Measurements from ENCODE around the gene BLMH.
"Not testable (repeated sequence)": the region's sequence is repeated elsewhere in the genome, so short reads cannot be mapped to it uniquely, and the experiment has no call there.

Gene BLMH

DNA sequence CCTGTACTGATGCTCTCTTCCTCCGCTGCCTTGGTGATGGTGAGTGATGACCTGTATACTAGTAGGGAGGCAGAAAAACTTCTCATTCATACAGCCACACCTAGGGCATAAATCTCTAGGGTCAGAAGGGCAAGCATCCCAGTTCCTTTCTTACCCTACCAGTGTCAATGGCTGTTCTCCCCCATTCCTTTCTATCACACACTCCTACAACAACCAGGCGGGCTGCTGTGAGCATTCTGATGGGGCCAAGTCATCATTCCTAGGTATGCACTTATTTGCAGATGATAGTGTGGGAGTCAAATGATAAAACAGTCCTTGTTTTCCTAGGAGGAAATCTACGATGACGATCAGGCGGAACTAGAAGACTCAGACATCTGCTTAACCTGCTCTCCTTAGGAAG is 42.3 kb downstream of the BLMH start:
- no peak for DNase-seq (ENCODE audit: low spot score)

DNA sequence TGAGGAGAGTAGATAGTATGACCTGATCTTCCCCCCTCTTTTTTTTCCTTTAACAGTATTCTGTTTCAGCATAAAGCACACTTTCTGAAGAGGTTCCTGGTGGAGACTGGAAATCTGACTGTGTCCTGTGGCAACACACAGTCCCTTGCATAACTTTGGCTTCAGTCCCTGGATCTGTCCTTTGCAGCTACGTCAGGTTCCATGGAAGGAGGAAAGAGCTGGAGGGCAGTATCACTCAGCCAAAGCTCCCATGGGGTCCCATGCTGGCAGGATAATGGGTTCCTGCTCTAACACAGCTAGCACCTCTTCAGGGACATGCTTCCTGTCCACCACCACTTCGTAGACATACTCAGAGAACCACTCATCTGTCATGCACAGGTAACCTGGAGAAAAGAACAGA is 43.0 kb downstream of the BLMH start:
- no peak for DNase-seq (ENCODE audit: low spot score)

DNA sequence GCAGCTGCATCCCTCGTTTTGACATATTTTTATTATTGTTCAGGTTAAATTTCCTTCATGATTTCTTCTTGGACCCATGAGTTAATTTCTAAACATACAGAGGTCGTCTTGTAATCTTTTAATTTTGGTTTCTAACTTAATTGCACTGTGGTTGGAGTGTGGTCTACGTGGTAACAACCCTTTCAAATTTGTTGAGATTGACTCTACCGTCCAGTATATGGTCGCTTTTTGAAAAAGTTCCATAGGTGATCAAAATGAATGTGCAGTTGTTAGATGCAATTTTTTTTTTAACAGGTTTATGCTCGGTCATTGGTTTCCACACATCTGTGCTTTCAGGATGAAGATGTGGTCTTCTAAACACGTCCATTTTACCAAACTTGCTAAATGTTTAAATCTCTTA is 45.3 kb downstream of the BLMH start:
- no peak for DNase-seq (ENCODE audit: low spot score)

DNA sequence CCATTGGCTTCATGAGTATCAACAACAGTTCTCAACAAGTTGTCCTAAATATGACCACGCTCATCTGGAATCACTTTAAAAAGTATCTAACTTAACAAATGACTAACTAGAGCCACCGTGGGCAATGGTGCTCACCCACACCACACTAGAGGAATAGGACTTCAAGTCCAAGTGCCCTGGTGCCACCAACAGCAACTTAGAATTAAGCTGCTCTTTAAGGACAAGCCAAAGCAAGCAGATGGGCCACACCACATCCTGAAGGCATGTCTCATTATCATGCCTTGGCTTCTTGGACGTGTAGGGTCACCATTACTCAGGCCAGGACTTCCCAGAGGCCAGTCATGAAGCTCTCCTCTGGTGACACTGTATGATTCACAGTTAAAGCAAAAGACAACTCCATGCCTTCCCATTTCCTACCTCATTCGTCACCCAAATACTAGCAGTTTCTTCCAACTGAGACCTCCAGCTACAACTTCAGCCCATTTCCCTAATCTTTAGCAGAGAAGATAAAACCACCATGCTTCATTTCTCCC is 46.8 kb downstream of the BLMH start:
- DNase-seq (ENCODE audit: low spot score) = no peak

DNA sequence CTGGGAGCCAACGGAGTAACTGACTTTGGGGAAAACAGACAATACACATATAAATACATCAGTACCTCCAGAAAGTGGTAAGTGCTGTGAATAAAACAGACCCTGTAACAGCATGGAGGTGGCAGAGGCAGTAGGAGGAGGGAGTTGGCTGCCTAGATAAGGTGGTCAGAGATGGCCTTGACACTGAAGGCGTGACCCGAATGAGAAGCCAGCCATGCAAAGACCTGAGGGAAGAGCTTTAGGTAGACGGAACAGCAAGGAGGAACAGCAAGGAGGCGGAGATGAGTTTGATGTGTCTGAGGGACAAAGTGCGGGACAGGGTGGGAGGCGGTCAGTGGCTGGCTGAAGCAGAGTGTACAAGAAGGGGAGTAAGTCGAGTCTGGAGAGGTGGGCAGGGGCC is 48.2 kb downstream of the BLMH start:
- DNase-seq (ENCODE audit: low spot score) = no peak

DNA sequence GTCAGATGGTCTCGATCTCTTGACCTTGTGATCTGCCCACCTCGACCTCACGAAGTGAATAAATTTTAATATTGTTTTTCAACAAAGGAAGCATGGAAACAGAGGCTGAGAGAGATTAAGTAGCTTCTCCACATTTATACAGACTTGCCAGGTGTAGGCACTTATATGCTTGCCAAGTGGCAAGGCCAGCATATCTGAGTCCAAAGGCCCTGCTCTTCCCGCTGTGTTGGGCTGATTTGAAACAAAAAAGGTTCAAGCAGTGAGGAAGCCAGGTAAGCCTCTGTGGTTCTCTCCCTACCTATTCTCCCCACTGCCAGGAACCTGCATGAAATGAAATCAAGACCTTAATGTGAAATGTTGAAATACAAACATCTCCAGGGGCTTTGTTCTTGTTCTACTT is 48.7 kb downstream of the BLMH start:
- DNase-seq (ENCODE audit: low spot score) = no peak

DNA sequence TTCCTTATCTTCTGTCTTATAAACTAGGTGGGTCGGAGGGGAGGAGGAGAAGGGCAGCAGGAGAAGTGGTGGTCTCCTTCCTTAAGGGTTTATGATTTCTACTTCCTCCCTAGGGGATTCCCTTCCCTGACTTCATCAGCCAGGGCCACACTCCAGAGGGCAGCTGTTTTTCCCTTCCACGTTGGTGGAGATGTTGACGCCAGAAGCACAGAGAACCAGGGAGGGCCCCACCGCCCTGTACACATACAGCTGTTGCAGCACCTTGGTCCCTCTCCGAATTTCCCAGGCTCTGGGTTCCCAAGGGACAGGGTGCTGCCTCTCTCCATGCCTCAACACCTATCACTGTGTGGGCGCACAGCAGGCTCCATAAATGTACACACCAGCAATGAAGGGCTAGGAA is 50.7 kb downstream of the BLMH start:
- no peak for DNase-seq (ENCODE audit: low spot score)

DNA sequence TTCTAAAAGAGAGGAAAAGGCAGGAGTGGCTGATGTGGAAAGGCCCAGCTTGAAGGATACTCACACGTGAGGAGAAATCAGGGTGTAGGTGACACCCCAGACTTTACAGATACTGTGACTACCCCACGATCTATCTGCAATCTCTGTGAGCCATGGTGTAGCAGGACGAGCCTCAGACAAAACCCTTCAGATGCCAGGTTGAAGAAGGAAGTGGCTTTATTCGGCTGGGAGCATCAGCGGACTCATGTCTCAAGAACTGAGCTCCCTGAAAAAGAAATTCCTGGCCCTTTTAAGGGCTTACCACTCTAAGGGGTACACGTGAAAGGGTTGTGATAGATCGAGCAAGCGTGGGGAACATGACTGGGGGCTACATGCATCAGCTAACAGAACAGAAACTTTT is 51.6 kb downstream of the BLMH start:
- DNase-seq (ENCODE audit: low spot score) = no peak

DNA sequence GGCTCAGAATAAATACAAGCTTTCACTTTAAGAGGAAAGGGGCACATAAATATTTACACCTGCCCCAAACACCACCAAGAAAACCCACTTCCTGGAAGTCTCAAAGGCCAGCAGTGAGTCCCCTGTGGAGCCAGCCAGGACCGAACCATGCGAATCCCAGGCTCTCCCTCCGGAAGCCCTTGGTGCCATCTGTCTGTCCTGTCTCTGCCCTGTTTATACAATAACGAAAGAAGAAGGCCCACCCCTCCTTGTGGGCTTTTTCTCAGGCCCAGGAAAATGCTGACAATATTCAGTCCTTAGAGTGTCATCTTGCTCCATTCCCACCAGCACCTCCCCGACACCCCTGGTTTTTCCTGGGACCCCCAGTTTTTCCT is 52.7 kb downstream of the BLMH start:
- DNase-seq (ENCODE audit: low spot score) = no peak

DNA sequence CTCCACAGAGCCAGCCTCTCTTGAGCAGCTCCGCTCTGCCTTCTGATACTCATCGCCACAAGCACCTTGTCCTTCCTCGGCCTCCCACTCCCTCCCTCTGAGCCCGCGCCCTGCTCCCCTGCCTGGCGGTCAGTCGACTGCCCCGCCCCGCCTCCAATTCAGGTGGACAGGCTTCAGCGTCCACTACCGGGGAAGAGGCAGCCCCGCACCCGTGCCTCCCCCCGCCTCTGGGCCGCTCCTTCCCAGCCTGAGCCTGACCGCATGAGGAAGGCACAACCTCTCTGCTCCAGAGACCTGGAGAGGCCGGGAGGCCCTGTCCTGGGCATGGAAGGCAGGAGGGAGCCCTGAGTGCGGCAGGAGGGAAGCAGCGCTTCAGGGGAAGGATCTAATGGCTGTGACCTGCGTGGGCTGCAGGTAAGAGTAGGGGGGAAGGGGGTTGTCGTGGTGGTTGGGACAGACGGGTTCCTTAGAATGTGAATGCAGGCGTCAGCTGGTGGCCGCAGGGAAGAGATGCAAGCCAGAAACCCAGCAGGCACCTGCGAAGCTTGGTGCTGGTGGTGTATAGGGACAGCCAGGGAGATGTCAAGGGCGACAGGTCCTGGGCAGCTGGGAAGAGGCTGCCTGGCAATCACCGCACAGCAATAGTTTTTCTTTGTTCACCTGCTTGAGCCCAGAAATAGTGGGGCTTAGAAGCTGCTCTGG is 53.2 kb downstream of the BLMH start:
- DNase-seq (ENCODE audit: low spot score) = no peak

DNA sequence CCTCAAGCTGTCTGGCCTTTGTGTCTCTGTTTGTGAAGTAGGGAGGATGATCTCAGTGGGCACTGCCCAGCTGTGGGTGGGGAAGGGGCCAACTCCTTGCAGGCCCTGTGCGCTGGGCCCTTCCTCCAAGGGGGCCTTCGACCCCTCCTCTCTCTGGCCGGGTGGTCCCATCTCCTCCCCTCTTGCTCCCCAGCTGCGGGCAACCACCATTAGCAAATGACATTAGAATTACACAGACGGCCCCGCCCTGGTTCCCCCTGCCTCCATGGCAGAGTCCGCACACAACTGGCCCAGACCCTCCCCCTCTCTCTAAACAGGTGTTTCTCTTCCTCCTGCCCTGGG is 53.8 kb downstream of the BLMH start:
- no peak for DNase-seq (ENCODE audit: low spot score)

DNA sequence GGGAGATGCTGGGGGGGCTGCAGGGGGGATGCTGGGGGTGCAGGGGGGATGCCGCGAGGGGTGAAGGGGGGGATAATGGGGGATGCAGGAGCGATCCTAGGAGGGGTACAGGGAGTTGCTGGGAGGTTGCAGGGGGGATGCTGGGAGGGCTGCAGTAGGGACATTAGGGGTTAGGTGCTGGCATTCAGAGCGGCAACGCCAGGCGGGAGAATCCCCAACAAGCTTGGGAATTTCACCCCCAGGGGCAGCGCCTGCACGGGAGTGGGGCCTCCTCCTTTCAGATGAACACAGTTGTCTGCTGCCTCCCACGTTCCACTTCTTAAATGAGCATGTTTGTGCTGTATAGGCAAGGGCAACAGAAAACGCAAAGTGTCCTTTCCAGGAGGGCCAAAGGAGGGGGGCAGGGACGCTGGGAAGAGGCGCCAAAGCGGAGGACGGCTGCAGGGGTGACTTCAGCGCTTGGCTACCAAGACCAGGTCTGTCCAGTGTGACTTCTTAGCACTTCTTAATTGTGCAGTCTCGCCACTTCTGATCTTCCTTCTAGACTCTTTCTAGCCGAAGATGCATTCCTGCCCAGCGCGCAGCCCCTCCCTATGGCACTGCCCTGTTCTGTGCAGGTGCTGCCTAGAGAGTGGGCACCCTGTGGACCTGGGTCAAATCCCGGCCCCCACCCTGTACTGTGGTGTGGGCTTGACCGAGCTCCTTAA is 54.3 kb downstream of the BLMH start:
- DNase-seq (ENCODE audit: low spot score) = no peak

DNA sequence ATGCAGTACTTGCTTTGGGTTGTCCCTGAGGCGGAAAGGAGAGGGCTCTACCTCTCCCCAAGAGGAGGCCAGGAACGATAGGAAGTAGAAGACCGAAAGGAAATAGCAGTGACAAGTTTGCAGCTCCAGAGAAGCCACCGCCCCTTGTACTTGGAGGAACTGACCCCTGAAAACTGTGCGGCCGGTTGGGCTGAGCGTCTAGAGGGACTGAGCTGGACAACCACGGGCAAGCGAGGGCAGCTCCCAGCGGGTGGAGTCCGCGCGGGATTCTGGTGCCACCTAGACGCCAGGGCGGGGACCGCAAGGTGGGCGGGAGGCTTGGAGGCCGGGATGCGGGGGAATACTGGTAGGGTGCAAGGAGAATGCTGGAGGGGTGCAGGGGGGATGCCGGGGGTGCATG is 55.0 kb downstream of the BLMH start:
- no peak for DNase-seq (ENCODE audit: low spot score)

DNA sequence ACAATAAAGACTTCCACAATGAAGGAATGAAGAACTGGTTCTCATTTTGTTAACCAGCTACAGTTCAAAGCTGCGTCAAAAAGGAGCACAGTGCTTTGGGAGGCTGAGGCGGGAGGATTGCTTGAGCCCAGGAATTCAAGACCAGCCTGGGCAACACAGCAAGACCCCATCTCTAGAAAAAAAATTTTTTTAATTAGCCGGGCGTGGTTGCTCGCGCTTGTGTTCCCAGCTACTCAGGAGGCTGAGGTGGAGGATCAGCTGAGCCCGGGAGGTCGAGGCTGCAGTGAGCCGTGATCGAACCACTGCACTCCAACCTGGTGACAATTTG is 55.5 kb downstream of the BLMH start:
- DNase-seq (ENCODE audit: low spot score) = no peak

DNA sequence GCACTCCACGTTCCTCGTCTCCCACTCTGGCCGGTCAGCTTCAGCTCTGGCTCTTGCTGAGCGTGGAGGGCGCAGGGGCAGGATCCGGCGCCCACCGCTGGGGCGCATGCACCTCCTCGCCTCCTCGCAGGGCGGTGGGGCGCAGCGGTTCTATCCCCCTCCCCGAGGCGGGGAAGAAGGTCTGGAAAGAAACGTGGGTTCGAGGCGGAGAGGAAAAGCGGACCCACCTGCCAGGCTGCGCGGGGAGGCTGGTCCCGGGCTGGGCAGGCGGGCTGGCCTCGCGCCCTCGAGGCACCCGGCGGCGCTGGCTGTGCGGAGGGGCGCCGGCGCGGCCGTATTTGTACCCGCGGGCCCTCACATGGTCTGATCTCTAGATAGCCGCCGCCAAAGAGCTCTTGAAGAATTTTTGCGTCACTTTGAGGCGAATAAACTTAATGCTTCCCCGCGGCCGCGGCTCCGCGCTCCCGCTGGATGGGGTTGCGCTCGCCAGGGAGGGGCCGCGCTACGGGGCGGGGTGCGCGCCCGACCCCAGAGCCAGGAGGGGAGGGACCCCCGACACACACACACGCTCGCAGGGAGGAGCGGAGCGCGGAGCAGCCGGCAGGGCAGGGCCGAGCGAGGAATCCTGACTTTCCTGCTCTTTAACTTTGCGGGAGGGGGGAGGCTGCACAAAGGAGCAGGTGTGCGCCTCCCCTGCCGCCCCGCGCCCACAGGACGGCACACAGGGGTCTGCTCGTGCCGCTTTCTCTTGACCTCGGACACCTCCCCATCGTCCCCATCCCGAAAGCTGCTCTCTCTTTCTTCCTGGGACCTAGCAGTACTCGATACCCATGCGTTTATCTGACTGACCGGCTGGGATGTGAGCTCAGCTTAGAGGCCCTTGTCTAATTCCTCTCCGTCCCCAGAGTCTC is 56.1 kb downstream of the BLMH start, which contains the start of gene SLC6A4:
Gene SLC6A4 (minus strand): TSS at position 312 of the 911 bp plus-strand sequence. CDS start 13,739 bp downstream, outside the sequence.
- no peak for DNase-seq (ENCODE audit: low spot score)

DNA sequence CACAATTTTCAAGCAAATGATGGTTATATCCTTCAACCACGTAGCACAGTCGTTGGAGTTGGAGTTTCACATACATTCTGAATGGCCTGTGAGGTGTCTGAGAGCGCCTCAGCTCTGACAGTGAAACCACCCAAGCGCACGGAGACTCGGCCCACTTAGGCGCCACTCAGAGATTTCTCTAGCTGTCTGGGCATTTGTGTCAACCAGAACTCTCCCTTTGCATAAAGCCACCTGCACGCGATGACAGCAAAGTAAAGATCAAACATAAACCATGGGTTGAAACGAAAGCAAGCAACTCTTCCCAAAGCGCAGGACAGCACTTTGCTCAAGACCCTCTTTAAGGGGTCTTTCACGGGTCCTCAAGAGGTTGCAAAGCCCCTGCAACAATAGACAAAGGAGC is 56.8 kb downstream of the BLMH start:
- DNase-seq (ENCODE audit: low spot score) = no peak

DNA sequence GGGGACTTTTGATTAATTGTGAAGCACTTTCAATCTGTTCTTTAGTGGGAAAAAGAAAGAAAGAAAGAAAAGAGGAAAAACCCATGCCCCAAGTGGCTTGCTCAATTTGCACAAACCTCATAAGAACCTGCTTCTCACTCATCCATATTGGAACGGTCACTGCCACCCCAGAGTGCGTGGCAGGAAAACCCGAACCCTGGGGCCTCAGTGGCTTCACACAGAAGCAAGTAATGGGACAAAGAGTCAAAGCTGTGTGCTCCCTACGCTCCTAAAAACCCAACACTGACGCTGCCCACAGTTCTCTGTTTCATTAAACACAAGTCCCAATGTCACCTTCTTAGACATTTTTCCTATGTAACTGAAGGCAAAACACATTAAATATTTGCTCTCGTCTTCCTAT is 57.4 kb downstream of the BLMH start:
- no peak for DNase-seq (ENCODE audit: low spot score)

DNA sequence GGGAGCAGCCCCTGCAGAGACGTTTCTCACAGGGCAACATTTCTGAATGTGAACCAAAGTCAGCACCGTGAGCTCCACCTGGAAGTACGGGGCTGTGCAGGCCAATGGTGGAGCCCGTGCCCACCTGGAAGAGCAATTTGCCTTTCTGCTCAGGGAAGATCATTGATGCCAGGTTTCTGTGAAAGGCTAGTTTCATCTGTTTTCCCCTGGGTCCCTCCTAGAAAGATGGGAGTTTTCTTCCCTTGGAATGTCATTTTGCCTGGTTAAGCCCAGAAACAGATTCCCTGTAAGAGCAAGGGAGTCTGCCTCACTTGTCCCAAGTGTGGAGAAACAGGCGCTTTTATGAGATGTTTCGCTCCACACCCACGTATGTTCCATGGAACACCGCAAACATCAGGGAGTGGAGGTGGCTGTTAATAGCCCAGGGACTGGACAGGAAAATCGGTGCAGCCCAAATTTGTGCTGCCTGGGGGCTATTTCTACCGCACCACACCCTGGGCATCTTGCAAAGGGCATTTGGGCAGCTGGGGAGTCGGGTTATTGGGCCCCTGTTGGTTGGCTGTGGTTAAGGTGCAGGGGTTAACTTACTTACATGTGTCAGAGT is 58.8 kb downstream of the BLMH start:
- DNase-seq (ENCODE audit: low spot score) = no peak

DNA sequence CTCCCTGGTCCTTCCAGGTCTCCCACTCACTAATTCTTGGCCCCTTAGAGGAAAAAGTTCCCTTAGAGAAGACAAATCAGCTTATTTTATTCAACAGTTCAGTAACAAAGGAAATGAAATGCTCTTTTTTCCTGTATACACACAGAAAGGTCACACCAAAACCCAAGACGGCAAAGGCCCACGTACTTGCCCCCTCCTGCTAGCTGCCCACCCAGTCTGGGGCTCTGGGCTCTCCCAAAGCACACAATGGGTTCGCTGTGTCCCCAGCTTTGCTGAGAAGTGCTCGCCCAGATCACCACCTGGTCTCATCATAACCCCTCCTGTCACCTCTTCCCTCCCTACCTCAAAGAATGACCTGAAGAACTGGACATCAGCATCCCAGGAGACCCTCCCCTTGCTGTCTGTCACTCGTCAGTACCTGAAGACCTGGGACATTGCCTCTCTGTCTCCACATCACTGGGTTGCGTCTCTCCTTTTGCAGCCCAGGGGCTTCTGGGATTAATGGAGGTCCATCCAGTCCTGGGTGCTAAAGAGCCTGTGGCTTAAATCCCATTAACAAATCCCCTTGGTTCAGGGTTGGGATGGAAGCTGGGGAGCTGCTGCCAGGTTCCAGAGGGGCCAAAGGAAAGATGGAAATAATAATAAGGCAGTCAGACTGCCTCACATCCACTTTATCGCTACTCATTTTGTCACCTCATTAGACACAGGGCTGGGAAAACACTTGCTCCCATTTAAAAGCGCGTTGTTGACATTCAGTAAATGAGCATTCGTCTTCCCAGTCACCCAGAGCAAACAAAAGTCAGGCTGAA is 59.5 kb downstream of the BLMH start:
- DNase-seq (ENCODE audit: low spot score) = no peak

DNA sequence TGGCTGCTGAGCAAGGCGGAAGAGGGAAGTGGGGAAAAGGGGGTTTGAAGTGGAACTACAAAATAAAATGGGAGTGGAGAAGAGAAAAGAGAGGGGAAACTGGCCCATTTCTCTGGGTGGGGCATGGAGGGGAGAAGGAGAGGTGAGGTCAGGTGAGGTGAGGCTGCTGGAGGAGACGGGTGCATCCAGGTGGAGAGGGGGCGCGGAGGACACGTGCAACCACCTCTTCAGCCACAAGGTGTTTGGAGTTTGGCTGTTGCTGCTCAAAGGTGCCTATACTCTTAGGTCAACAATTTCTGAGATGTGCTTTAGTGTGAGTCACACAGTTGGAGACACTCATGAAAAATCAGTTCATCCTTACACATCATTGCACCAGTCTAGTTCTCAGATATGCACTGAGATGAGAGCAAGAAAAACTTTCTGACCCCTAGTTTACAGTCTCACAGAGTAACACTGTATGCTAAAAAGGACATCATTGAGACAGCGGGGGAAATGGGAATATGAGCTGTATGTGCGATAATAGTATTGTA is 61.1 kb downstream of the BLMH start:
- DNase-seq (ENCODE audit: low spot score) = no peak

DNA sequence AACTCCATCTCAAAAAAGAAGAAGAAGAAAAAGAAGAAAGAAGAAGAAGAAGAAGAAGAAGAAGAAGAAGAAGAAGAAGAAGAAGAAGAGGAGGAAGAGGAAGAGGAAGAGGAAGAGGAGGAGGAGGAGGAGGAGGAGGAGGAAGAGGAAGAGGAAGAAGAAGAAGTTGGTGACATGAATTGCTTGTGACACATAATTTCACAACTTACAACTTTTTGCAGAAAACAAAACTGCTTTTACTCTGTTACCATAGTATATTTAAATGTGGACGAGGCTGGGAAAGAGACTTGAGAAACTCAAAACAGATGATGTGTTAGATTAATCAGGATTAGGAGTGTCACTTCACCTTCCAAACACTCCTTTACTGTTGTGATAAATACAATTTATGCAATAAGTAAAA is 61.7 kb downstream of the BLMH start:
- not testable (repeated sequence) for DNase-seq (ENCODE audit: low spot score)
